H1 (cell line): Measurements from ENCODE around the gene RSF1. TPM values are rescaled to one million over a fixed set of nuclear protein-coding genes. Genes with fewer than 3 reads are reported as not detected.

Source experiments
- EZH2 ChIP-seq: fragments of 200-600 bp; sonication (generic); IDR thresholded peaks from 2 replicates; pipeline ENCODE4 v1.7.1; 2012; ENCODE audit warnings: low read depth, mild to moderate bottlenecking, moderate library complexity, low read length, inconsistent platforms; ENCODE audit not compliant: severe bottlenecking
- MAX ChIP-seq: IDR thresholded peaks from 2 replicates; pipeline ENCODE4 v1.6.1; 2012; ENCODE audit warnings: inconsistent platforms
- POLR2A ChIP-seq, 2 experiments: IDR thresholded peaks; 1 replicate in 1 of 2; 2 replicates in 1 of 2; pipeline ENCODE4 v1.6.1; 2011; ENCODE audit warnings: low read depth in 2 of 2, low read length in 2 of 2, mild to moderate bottlenecking in 2 of 2; ENCODE audit errors: control extremely low read depth in 1 of 2
- POLR2AphosphoS5 ChIP-seq: IDR thresholded peaks from 2 replicates; pipeline ENCODE4 v1.6.1; 2011; ENCODE audit warnings: low read depth, low read length
- polyA plus RNA-seq, 7 experiments: library from polyadenylated mRNA; depleted of rRNA in 3 of 7; stranded (reverse) in 5 of 7; unstranded in 2 of 7; fragments of >200 nt in 5 of 7; fragments of 200-250 nt in 2 of 7; gene quantifications; 1 replicate in 5 of 7; 2 replicates in 1 of 7; 4 replicates in 1 of 7; pipeline versions ENCODE4 v1.2.1 to v1.2.3, GENCODE V29; 2011 to 2013; ENCODE audit warnings: missing spikeins in 2 of 7, mixed read lengths in 2 of 7
- total RNA-seq: library from RNA; stranded (reverse); fragmentation: NEBNext Ultra II Directional; extraction: Animal tissue kit (Norgen Biotek cat#: 25700); gene quantifications from 2 replicates; pipeline ENCODE4 v1.2.1, GENCODE V29; 2021
- TF ChIP-seq, protein P1 (sequence below): IDR thresholded peaks from 2 replicates; pipeline ENCODE4 v1.6.1; 2012; ENCODE audit warnings: inconsistent platforms

The RSF1 gene
- total and polyA plus RNA-seq, 2 of the 8 experiments (the other 6 are each of a cell fraction or from before 2014, with no cell fraction given), result 17.8 to 87.9 TPM

DNA sequence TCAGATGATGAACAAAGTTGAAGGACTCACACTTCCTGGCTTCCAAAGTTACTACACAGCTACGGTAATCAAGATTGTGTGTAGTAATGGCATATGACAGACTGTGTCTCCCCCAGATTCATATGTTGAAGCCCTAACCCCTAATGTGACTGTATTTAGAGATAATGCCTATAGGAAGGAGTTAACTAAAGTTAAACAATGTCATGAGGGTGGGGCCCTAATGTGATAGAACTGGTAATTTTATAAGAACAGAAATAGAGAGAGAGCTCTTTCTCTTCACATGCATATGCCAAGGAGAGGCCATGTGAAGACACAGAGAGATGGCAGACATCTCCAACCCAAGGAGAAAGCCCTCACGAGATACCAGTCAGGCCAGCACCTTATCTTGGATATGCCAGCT lies 8.4 kb upstream of the RSF1 start (continued):
- no peak for TF ChIP-seq EZH2
- TF ChIP-seq, protein P1, sequence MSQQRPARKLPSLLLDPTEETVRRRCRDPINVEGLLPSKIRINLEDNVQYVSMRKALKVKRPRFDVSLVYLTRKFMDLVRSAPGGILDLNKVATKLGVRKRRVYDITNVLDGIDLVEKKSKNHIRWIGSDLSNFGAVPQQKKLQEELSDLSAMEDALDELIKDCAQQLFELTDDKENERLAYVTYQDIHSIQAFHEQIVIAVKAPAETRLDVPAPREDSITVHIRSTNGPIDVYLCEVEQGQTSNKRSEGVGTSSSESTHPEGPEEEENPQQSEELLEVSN, result no peak
- TF ChIP-seq POLR2A (IDR thresholded peaks at IDR 0.05; ENCODE audit: control extremely low read depth in 1 of 2, low read depth in 2 of 2, low read length in 2 of 2), result no peak
- no peak for TF ChIP-seq MAX
- TF ChIP-seq POLR2AphosphoS5, result no peak
